SU-DHL-6 (cell line): ENCODE data around the gene MAD2L1BP.
"Not testable (repeated sequence)": the region's sequence is repeated elsewhere in the genome, so short reads cannot be mapped to it uniquely, and the experiment has no call there.

Experiments
- H2AFZ ChIP-seq: fragments of 200-600 bp; sonication (generic); 2 replicates; pipeline ENCODE4 v1.6.1; 2014; ENCODE audit warnings: low read depth, mild to moderate bottlenecking, moderate library complexity, mixed read lengths, antibody characterized with exemption, low read length; ENCODE audit not compliant: severe bottlenecking
- H3F3A ChIP-seq: fragments of 200-600 bp; shearing (Covaris generic); 2 replicates; pipeline ENCODE4 v1.6.0; 2016; ENCODE audit warnings: antibody characterized with exemption, mild to moderate bottlenecking; ENCODE audit not compliant: insufficient read depth
- H3K27ac ChIP-seq: fragments of 200-600 bp; sonication (generic); 2 replicates; pipeline ENCODE4 v1.5.1; 2016; ENCODE audit warnings: low read depth, mild to moderate bottlenecking, low read length, moderate library complexity, mixed read lengths
- H3K27me3 ChIP-seq: fragments of 200-600 bp; sonication (generic), shearing (Covaris generic); 2 replicates; pipeline ENCODE4 v1.6.0; 2014; ENCODE audit warnings: mild to moderate bottlenecking, low read length
- H3K36me3 ChIP-seq: fragments of 200-600 bp; sonication (generic); 2 replicates; pipeline ENCODE4 v1.6.1; 2014; ENCODE audit warnings: mild to moderate bottlenecking, low read length, mixed read lengths
- H3K4me2 ChIP-seq: fragments of 300-600, 200-600 bp; shearing (Covaris generic), sonication (generic); 2 replicates; pipeline ENCODE4 v1.6.0; 2014; ENCODE audit warnings: low read length, low read depth, mild to moderate bottlenecking; ENCODE audit not compliant: poor library complexity, severe bottlenecking
- H3K4me3 ChIP-seq: fragments of 200-600 bp; sonication (generic); 2 replicates; pipeline ENCODE4 v1.5.1; 2014; ENCODE audit warnings: antibody characterized with exemption, low read length, mild to moderate bottlenecking, mixed read lengths; ENCODE audit not compliant: insufficient read depth, poor library complexity, severe bottlenecking
- H3K79me2 ChIP-seq: fragments of 200-600 bp; sonication (generic); 2 replicates; pipeline ENCODE4 v1.6.1; 2014; ENCODE audit warnings: mild to moderate bottlenecking, low read length, moderate library complexity; ENCODE audit not compliant: insufficient read depth
- H3K9ac ChIP-seq: fragments of 200-600 bp; sonication (generic); 2 replicates; pipeline ENCODE4 v1.7.0; 2014; ENCODE audit warnings: mild to moderate bottlenecking, low read length
- H3K9me2 ChIP-seq: fragments of 200-600 bp; sonication (generic); replicated peaks from 2 replicates; pipeline ENCODE4 v1.6.1; 2014; ENCODE audit warnings: low read length; ENCODE audit not compliant: insufficient read depth
- H3K9me3 ChIP-seq: fragments of 200-600 bp; sonication (generic); 2 replicates; pipeline ENCODE4 v1.6.1; 2014; ENCODE audit warnings: low read length, mixed read lengths; ENCODE audit not compliant: insufficient read depth
- H4K20me1 ChIP-seq: fragments of 200-600 bp; sonication (generic); 2 replicates; pipeline ENCODE4 v1.6.1; 2014; ENCODE audit warnings: low read depth, mild to moderate bottlenecking, antibody characterized with exemption, low read length, moderate library complexity, mixed read lengths
- CTCF ChIP-seq: fragments of 200-600 bp; sonication (generic); IDR thresholded peaks from one replicate; pipeline ENCODE4 v1.5.1; 2017; ENCODE audit warnings: antibody characterized with exemption, mild to moderate bottlenecking, low read length, moderate library complexity; ENCODE audit not compliant: insufficient read depth, poor library complexity, severe bottlenecking
- EZH2phosphoT487 ChIP-seq: fragments of 200-600 bp; sonication (generic), shearing (Covaris generic); conservative IDR thresholded peaks from 2 replicates; pipeline ENCODE4 v1.6.1; 2018; ENCODE audit warnings: mild to moderate bottlenecking, antibody characterized with exemption, low read length, moderate library complexity, mixed read lengths

The MAD2L1BP gene

GRCh38 chr6:43648248-43648647, 12.6 kb downstream of the MAD2L1BP start:
- Histone ChIP-seq H3K79me2 (no peaks in the 10 kb centered on the region), H3F3A (peaks cover 7% of the 10 kb centered on the region), H2AFZ (no peak overlapping the region), H3K36me3 (no peaks in the 10 kb centered on the region), H3K27ac (no peak overlapping the region), H3K9me3 (no peaks in the 10 kb centered on the region), H3K27me3 (no peaks in the 10 kb centered on the region), H3K4me2 (no peak overlapping the region), H4K20me1 (no peaks in the 10 kb centered on the region), H3K4me3 (no peak overlapping the region), H3K9ac (no peak overlapping the region), H3K9me2 (no peaks in the 10 kb centered on the region)
- TF ChIP-seq EZH2phosphoT487 (no peak), CTCF (no peak)

- H3K27ac ChIP-seq, H3K9me2 ChIP-seq, H3K36me3 ChIP-seq, H4K20me1 ChIP-seq, H3K4me2 ChIP-seq, H3K4me3 ChIP-seq, H3K9me3 ChIP-seq, H2AFZ ChIP-seq, H3K9ac ChIP-seq, H3K27me3 ChIP-seq, H3K79me2 ChIP-seq, H3F3A ChIP-seq: not testable (repeated sequence)
Measured at GRCh38 chr6:43652822-43653221, 17.2 kb downstream of the MAD2L1BP start.

- H3K9me2 ChIP-seq = no peaks in the 10 kb centered on the region
- H3K79me2 ChIP-seq = no peaks in the 10 kb centered on the region
- TF ChIP-seq EZH2phosphoT487 (no peak), CTCF (no peak)
- H3K27me3 ChIP-seq = no peaks in the 10 kb centered on the region
- no peaks in the 10 kb centered on the region for H3K9me3 ChIP-seq
- no peak overlapping the region for H2AFZ ChIP-seq
- H3K36me3 ChIP-seq = no peaks in the 10 kb centered on the region
- no peak overlapping the region for H3K4me2 ChIP-seq
- no peak overlapping the region for H3K27ac ChIP-seq
- no peak overlapping the region for H3K9ac ChIP-seq
- no peak overlapping the region for H3K4me3 ChIP-seq
- H4K20me1 ChIP-seq = no peaks in the 10 kb centered on the region
- no peaks in the 10 kb centered on the region for H3F3A ChIP-seq
Measured at GRCh38 chr6:43657221-43657802, 21.7 kb downstream of the MAD2L1BP start.

- Histone ChIP-seq H3K9me2 (no peaks in the 10 kb centered on the region), H2AFZ (no peak overlapping the region), H3K27me3 (no peaks in the 10 kb centered on the region), H3K9me3 (no peaks in the 10 kb centered on the region), H4K20me1 (no peaks in the 10 kb centered on the region), H3K9ac (no peak overlapping the region), H3F3A (no peaks in the 10 kb centered on the region), H3K79me2 (no peaks in the 10 kb centered on the region), H3K27ac (no peak overlapping the region), H3K4me3 (no peak overlapping the region), H3K4me2 (no peak overlapping the region), H3K36me3 (no peaks in the 10 kb centered on the region)
- TF ChIP-seq EZH2phosphoT487 = no peak
- no peak for TF ChIP-seq CTCF
Measured at GRCh38 chr6:43658161-43658560, 22.5 kb downstream of the MAD2L1BP start.

GRCh38 chr6:43662948-43663347, 27.3 kb downstream of the MAD2L1BP start:
- not testable (repeated sequence) for H3K79me2 ChIP-seq, H3K9me2 ChIP-seq, H3K27ac ChIP-seq, H3K4me3 ChIP-seq, H3F3A ChIP-seq, H3K9me3 ChIP-seq, H2AFZ ChIP-seq, H4K20me1 ChIP-seq, H3K9ac ChIP-seq, H3K4me2 ChIP-seq, H3K27me3 ChIP-seq, H3K36me3 ChIP-seq
